ENCODE data around the gene EEF1G. TPM values are rescaled to one million over a fixed set of nuclear protein-coding genes. Genes with fewer than 3 reads are reported as not detected.

EEF1G gene
- total RNA-seq, 4 donors from 2014 or later, result 1,068 to 1,537 (median 1,375) TPM

- peak in 1 of 2 donors; percentile 71 for TF ChIP-seq POLR2AphosphoS5 (IDR thresholded peaks at IDR 0.05)
- no peak for TF ChIP-seq EP300 (IDR thresholded peaks at IDR 0.05)
- peaks cover 81 to 100% (median 96%) of the 10 kb centered on the region in 4 donors for H3K4me1 ChIP-seq
- intact Hi-C loops (cut with DNase I), result no loop called here
- no peaks in the 10 kb centered on the region for H3K27me3 ChIP-seq
- H3K4me3 ChIP-seq, result peak overlapping the region; percentile 21 to 32 (median 29)
- 5% methylated on average over 12 of the region's 14 CpGs for WGBS
- DNase-seq (ENCODE audit: extremely low spot score), result peak; percentile 97
- H3K9me3 ChIP-seq, result no peaks in the 10 kb centered on the region
- peaks cover 11 to 27% (median 24%) of the 10 kb centered on the region in 4 donors for H3K36me3 ChIP-seq
- peak overlapping the region; percentile 93 to 97 (median 95) for H3K27ac ChIP-seq (replicated peaks in 1 of 4)
Observed at GRCh38 chr11:62556108-62556874, 17.4 kb downstream of the EEF1G start.

GRCh38 chr11:62555464-62556107 lies 18.1 kb downstream of the EEF1G start:
- DNase-seq (ENCODE audit: extremely low spot score), result no peak
- H3K4me1 ChIP-seq, result peaks cover 79 to 100% (median 95%) of the 10 kb centered on the region in 4 donors
- H3K4me3 ChIP-seq, result peak overlapping the region; percentile 21 to 32 (median 29)
- H3K27me3 ChIP-seq, result no peaks in the 10 kb centered on the region
- 29% methylated on average over 4 of the region's 4 CpGs for WGBS
- peak overlapping the region; percentile 93 to 97 (median 95) for H3K27ac ChIP-seq (replicated peaks in 1 of 4)
- H3K9me3 ChIP-seq, result no peaks in the 10 kb centered on the region
- peaks cover 11 to 27% (median 24%) of the 10 kb centered on the region in 4 donors for H3K36me3 ChIP-seq
- TF ChIP-seq CTCF (IDR thresholded peaks at IDR 0.05) (no peak), EP300 (IDR thresholded peaks at IDR 0.05) (no peak), POLR2AphosphoS5 (IDR thresholded peaks at IDR 0.05) (no peak), POLR2A (IDR thresholded peaks at IDR 0.05; ENCODE audit: low read depth) (no peak)
- intact Hi-C loops (cut with DNase I), result no loop called here

- peak overlapping the region in 1 of 4 donors; percentile 49 for H3K4me3 ChIP-seq
- WGBS, result 83% methylated on average over 7 of the region's 7 CpGs
- peaks cover 7 to 24% (median 16%) of the 10 kb centered on the region in 4 donors for H3K36me3 ChIP-seq
- intact Hi-C loops (cut with DNase I), result no loop called here
- H3K4me1 ChIP-seq, result peaks cover 78 to 99% (median 94%) of the 10 kb centered on the region in 4 donors
- H3K9me3 ChIP-seq, result no peaks in the 10 kb centered on the region
- H3K27me3 ChIP-seq, result no peaks in the 10 kb centered on the region
- H3K27ac ChIP-seq (replicated peaks in 1 of 4), result peak overlapping the region; percentile 93 to 97 (median 95)
- no peak for DNase-seq (ENCODE audit: extremely low spot score)
- TF ChIP-seq CTCF (IDR thresholded peaks at IDR 0.05), result no peak
- TF ChIP-seq POLR2A (IDR thresholded peaks at IDR 0.05; ENCODE audit: low read depth), result no peak
- no peak for TF ChIP-seq POLR2AphosphoS5 (IDR thresholded peaks at IDR 0.05)
- no peak for TF ChIP-seq EP300 (IDR thresholded peaks at IDR 0.05)
Observed at GRCh38 chr11:62554387-62555167, 19.1 kb downstream of the EEF1G start.

- peak overlapping the region; percentile 93 to 97 (median 95) for H3K27ac ChIP-seq (replicated peaks in 1 of 4)
- peaks cover under 1 to 17% (median 9%) of the 10 kb centered on the region in 4 donors for H3K36me3 ChIP-seq
- intact Hi-C loops (cut with DNase I), result no loop called here
- H3K9me3 ChIP-seq, result no peaks in the 10 kb centered on the region
- H3K4me3 ChIP-seq, result peak overlapping the region; percentile 38 to 49 (median 42)
- no peaks in the 10 kb centered on the region for H3K27me3 ChIP-seq
- H3K4me1 ChIP-seq, result peaks cover 80 to 99% (median 94%) of the 10 kb centered on the region in 4 donors
- DNase-seq (ENCODE audit: extremely low spot score), result no peak
- TF ChIP-seq POLR2A (IDR thresholded peaks at IDR 0.05; ENCODE audit: low read depth) (no peak), CTCF (IDR thresholded peaks at IDR 0.05) (no peak), POLR2AphosphoS5 (IDR thresholded peaks at IDR 0.05) (no peak), EP300 (IDR thresholded peaks at IDR 0.05) (no peak)
- 57% methylated on average over 8 of the region's 8 CpGs for WGBS
Observed at GRCh38 chr11:62553839-62554361, 19.8 kb downstream of the EEF1G start.
